DMS79 (cell line): ENCODE results near the gene BMP7.

Experiments
- DNase-seq: peaks from one replicate; lab custom pipeline; 2025; lab: John Stamatoyannopoulos, UW

Gene BMP7

DNA sequence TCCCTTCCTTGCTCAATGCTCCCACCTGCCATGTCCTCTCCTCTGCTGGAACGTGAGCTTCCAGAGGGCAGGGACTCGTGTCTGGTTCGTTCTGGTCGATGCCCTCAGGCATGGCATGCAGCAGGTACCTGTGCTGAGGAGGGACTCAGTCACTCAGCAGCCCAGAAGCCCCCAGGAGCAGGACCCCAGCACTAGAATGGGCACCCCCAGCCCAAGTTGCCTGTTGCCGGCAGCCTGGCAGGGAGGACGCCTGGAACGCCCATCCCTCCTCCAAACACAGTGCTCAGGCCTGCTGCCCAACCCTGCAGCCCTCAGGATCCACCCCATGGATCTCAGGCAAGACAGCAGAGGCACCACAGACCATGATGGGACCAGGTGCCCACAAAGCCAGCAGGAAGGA lies 40.6 kb downstream of the BMP7 start:
- no peak for DNase-seq

DNA sequence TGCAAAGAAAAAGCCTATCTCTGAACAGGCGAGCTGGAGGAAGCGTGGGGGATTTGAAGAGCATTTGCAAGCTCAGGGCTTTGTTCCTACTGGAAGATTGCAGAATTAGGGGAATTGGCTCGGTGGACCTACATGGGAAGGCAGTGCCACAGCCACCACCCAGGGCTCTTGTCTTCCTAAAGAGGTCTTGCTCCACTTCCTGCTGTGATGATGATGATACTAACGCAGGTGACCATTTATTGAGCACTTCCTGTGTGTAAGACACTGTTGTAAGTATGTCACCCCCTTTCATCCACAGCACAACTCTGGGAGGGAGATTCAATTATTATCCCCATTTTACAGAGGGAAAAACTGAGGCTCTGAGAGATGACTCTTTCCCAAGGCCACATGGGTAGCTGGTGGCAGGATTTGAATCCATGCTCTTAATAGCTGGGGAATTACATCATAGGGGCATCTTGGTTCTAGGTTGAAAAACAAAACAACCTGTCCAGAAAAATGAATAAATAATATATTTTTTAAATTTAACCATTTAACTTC lies 41.2 kb downstream of the BMP7 start:
- DNase-seq, result no peak

DNA sequence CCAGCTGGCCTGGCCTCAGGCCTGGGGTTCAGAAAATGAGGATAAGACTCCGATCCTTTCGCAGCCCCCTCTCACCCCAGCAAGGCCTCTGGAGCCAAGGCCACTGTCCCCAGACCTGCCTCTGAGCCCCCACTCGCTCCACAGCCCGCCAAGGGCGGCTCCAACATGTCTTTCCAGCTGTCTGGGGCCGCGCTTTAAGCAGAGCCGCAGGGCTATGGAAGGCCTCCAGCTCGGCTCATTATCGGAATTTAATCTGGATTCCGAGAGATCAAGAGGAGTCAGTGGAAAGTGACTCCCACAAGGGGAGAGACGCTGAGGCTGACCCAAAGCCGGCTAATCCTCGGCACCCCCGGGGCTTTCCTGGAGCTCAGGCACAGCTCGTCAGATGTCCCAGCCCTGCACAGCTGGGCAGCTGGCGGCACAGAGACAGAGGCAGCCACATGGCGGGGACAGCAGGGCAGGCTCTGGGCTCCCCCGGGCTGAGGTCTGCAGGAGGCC lies 41.8 kb downstream of the BMP7 start:
- no peak for DNase-seq

DNA sequence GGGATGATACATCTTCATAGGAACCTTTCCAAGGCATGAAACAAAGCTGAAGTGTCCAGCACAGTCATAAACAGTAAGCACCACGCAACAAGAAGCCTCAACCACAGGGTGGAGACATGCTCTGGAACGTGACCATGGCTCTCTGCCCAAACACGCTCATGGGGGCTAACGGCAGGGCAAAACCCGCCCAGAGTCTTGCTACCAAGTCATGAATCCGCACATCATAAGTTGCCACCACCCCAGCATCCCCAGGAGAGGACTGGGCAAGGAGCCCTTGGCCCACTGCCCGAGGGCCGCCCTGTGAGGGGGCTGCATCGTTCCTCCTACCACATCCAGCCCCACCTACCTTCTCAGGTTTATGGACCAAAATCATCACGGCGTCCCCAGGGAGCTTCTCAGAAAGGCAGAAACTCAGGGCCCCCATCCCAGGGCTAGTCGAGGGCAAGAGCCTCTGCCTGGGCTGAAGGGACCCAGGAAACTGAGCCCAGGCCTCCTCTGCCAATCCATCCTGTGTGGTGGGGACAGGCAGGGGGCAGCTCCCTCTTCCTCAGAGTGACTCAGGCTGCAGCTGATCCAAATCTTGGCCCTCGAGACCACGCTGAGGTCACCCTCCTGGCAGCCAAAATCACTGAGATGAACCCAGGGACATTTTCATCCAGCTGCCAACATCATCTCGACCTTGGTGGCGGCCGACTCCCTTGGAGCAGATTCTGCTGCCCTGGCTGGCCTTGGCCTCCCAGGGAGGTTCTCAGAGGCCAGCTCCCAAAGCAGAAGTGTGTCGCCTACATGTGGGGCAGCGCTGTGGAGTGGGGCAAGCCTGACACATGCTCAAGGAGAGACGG lies 42.6 kb downstream of the BMP7 start:
- DNase-seq, result no peak

DNA sequence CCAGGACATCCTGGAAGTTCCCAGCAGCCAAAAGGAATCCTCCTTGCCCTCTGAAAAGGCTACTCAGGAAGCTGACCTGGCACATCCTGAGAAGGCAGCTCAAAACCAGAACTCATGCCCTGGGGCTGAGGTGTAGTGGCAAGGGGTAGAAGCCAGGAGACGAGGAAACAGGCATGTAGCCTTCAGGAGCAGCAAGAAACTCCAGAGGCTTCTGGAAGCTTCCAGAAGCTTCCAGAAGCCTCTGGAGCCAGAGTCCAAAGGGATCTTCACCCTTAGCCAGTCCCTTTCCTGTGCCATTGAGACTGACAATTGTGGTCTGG lies 43.9 kb downstream of the BMP7 start:
- DNase-seq, result no peak

DNA sequence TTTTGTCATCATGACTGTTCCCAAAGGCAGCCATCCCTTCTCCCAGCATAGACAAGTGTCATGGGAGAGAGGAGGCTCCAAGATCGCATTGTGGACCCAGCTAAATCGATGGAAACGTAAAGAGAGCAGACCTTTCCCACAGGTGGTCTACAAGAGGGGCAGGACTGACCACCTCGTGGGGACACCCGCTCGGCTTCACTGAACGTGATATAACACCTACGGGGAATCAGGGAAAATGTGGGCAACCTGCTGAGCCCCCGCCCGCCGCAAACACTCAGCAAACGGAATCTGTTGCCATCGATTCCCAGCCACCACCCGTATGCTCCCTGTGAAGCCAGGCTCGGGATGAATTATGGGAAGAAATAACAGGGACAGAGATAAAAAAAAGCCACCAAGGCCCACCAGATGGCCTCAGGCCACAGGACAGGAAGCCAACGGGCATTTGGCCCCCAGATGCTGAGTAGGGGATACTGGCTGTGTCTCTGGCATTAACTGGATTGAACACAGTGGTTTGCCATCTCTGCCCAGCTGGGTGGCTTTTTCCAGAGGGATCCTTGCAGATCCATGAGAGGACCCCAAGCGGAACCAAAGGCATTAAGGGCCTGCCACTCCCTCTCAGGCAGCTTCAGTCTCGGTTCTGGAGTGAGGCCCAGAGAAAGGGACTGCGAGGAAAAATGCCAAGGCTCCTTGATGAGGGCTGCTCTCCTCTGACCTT lies 44.4 kb downstream of the BMP7 start:
- no peak for DNase-seq

DNA sequence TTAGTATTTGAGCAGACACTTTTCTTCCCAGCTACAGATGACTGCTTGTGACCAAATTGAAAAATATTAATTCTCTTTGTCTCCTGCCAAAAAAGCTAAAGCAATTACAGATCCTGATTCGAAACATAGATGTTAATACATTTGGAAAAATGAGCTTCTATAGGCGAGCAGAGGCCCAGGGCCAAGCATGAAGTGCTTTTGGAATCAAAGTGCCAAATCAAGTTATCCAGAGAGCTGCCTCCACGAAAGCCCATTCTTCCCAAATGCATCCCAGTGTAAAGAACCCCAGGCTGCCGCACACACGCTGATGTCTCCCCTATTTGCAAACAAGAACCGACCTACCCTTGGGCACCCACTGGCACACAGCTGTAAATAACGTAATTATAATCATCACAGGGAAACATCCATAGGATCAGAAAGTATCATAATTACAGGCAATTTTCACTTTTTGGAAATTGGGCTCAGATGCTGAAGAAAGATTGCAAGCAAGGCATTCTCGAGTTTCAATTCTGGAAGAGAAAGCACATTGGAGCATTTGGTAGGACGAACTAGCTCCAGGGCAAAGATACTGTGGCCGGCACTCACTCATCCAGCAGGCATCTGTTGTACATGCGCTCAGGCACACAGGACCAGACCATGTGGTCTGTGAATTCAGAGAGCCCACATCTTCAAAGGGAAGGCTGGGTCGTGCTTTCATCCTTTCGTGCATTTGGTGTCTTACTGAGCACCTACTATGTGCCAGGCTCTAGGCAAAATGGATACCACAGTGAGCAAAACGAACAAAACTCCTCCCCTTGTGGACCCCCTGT lies 45.9 kb downstream of the BMP7 start:
- DNase-seq, result no peak

DNA sequence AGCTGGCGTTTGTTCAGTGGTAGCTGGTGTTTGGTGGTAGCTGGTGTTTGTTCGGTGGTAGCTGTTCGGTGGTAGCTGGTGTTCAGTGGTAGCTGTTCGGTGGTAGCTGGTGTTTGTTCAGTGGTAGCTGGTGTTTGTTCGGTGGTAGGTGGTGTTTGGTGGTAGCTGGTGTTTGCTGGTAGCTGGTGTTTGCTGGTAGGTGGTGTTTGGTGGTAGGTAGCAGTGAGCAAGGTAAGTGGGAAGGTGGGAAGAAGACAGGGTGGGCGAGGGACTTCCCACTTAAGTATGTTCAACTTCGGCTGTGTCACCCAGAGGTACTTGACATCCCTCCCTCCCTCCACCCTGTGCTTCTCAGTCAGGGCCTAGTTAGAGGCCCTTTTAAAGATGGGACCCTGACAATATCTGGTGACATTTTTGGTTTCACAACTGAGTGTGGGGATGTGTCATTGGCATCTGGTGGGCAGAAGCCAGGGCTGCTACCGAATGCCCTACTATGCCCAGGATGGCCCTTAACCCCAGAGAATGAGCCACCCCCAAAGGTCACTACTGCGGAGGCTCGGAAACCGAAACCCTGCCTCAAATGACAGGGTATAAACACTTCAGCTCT lies 47.3 kb downstream of the BMP7 start:
- no peak for DNase-seq

DNA sequence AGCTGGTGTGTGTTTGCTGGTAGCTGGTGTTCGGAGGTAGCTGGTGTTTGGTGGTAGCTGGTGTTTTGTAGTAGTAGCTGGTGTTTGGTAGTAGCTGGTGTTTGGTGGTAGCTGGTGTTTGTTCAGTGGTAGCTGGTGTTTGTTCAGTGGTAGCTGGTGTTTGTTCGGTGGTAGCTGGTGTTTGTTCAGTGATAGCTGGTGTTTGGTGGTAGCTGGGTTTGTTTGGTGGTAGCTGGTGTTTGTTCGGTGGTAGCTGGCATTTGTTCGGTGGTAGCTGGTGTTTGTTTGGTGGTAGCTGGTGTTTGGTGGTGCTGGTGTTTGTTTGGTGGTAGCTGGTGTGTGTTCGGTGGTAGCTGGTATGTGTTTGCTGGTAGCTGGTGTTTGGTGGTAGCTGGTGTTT lies 48.0 kb downstream of the BMP7 start:
- no peak for DNase-seq

DNA sequence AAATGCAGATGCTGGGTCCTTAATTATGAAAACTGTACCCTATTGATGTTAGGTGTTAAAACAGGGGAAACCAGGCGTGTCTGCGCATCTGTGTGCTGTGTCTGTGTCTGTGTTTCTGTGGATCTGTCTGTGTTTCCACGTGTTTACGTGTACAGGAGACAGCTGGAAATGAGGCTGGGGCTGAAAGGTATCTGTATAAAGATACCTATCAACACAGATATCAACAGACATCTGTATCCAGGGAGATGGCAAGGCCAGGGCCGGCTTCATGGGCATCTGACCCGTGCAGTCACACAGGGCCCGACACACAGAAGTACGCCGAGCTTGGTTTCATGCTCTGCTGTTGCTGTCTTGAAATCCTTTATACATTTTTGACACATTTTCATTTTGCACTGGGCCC lies 48.6 kb downstream of the BMP7 start:
- no peak for DNase-seq

DNA sequence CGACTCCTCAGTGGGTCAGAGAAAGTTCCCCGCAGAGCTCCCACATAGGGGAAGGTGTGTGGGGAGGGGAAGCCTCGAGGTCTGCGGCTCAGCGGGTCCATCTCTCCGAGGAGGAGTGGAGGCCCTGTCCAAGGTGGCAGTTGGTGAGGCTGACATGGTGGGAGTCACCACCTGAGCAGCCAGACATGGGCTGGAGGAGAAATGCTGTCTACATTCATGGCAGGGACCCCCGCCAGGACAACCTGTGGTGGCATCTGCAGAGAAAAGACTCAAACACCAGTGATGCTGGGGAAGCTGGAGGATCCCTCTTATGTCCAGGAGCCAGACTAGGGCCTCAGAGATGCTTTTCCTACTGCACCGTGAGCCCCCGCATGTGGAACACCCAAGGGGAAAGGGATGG lies 49.8 kb downstream of the BMP7 start:
- no peak for DNase-seq

DNA sequence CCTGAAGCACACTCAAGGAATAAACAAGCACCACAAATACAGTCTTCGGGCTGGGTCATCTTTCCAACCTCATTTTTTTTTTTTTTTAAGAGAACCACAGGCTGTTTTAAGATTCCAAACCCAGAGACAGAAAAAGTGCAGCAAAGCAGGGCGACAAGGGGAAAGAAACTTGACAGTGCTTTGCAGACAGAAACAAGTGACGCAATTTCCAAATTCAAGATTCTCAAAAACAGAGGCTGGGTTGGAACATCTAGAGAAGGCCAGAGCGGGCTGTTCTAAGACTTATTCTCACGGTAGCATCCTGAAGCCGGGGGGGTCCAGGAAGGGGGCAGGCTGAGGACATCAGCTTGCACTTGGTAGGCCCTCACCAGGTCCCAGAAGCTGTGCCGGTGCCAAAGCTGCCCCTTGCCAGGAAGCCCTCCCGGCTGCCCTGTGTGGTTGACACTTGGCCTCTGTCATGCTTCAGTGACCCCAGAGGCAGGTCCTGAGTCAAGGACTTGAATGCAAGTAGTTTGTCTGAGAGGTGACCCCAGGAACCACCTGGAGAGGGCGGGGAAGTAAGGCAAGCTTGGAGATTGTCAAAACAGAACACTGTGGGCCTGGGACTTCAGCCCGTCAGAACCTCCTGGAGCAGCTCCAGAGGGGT lies 50.5 kb downstream of the BMP7 start:
- DNase-seq, result no peak

DNA sequence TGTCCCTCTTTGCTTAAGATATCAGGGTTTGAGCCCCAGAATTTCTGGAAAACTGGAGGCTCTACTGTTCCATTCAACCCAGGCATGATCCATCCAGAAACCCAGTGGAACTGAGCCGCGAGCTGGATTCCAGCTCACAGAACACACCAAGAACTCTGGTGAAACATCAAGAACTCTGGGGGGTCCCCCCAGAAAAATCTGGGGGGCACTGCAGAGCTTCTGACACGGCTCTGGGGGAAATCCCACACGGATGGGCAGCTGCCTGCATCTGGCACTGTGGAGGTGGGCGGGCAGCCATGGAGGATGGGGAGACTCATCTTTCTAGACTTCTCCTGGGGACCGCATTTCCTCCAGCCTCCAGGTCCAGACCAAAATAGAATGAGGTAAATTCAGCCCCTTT lies 51.0 kb downstream of the BMP7 start:
- no peak for DNase-seq

DNA sequence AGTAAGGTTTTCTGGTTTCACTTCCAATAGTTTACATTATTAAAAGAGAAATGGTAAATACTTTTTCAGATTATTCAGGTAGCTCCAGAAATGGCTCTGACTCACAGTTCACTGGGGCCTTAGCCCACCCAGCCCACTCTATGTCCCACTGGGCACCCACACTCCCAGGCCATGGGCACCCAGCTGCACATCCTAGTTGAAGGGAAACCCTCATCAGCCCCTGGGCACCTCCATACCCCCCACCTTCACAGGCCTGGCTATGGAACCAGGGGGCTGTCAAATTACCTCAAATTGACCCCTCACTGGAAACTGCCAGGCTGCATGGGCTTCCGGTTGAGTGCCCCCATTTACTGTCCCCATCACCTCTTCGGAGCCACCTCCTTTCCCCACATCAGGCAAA lies 51.5 kb downstream of the BMP7 start:
- no peak for DNase-seq

DNA sequence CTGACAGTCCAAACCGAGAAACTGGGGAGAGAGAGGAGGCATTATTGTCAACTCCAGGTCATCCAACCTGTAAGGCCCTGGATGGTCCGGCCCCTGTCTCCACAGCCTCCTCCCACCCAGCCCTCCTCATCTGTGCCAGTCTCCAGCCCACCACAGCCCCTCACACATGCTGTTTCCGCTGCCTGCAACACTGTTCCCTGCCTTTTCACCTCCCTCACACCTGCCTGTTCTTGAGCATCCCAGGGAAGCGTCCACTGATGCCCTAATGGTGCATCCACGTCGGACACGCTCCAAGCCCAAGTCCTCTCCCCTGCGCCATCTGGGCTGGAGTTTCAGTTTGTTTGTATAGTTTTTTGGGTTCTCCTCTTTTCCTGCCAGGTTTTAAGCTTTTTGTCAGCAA lies 52.0 kb downstream of the BMP7 start:
- no peak for DNase-seq

DNA sequence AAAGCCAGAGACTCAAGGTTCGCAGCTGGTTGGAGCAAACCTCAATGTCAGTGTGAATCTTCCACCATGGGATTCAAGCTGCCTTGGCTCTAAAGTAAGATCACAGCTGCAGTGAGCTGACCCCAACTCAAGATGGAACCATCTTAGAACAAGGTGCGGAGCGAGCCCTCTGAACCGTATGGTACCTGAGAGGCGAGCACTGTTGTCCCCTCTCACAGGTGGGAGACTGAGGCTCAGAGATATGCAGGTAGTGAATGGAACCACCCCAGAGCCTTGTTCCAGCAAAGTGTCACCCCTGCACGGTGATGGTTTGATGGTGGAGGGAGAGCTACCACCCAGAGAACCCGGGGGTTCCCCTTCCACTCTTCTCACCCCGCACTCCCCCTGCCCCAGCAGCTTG lies 52.5 kb downstream of the BMP7 start:
- DNase-seq, result no peak

DNA sequence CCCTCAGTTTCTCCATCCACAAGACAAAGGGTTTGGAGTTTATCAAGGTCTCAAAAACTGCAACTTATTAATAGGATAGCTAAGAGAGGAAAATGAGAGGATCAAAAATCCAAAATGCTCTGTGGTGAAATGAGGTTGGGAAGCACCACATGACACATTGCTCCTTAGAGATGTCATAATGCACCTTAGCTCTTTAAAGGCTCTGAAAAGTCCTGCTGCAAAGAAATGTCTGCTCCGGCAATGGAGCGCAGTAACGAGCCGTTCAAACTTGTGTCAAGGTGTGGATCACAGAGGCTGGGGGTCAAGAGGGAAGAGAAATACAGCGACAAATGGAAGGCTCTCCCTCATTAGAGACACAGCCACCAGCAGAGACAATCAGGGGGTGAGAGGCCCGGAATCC lies 53.1 kb downstream of the BMP7 start:
- DNase-seq, result no peak

DNA sequence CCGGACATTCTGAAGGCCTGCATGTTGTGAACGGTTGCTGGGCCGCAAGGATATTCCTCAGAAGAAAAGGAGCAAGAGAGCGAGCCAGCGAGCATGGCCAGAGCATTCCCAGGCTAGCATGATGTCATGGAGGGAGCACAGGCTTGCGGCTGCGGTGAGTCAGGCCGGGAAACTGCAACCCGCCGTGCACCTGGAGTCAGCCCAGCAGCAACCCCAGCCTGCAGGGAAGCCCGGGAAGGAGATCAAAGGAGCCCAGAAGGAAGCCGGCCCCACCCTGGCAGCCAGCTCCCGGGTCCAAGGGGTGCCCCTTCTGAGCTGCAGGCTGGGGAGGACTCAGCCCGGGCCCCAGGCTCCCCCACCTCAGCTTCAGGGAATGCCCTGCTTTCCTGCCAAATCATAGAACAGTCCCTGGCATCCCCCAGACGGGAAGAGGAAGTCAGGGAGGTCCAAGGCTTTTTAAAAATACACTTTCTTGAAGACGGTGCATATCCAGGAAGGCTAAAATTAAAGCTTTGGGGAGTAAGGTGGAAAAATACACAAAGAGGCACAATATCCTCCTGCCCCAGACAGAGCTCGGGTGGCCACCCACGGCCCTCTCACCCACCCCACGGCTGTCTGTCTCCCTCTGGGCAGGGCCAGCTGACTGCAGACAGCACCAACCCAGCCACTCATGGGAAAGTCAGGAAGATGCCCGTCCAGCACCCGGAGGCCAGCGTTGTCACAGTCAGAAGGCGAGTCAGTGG lies 53.7 kb downstream of the BMP7 start:
- peak; percentile 71 for DNase-seq

DNA sequence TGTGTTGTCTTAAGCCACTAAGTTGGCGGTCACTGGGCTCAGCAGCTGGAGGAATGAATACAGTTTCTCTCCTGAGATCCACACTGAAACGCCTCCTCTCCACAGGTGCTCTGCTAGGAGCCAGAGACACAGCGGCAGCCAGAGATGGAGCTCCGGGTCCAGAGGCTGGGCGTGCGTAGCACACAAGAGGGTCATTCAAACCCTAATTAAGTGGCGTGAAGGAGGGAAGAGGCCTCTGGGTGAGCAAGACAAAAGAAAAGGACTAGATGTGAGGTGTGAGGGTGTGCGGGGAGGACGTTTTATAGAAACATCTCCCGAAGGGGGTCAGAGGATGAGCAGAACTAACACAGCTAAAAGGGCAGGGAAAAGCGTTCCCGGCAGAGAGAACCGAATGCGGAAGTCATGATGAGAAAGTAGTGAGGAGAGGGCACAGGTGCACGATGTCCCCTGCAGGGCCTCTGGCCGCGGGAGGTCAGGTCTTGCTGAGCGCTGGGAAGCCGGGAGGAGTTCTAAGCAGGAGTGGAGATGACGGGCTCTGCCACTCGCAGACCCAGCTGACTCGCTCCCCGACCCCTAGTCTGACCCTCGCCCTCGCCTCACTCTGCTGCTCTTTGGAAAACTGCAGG lies 54.4 kb downstream of the BMP7 start:
- DNase-seq, result peak; percentile 68

DNA sequence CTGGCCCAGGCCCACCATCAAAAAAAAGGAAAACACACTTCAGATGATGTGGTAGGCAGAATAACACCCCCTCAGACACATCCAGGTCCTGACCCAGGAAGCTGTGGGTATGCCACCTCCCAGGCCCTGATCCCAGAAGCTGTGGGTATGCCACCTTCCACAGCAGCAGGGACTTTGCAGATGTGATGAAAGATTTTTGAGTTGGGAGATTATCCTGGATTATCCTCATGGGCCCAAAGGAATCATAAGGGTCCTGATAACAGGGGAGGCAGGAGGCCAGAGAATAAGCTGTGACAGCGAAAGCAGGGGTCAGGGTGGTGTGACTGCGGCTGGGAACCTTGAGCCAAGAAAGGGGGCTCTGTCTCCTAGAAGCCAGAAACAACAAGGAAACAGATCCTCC lies 55.0 kb downstream of the BMP7 start:
- DNase-seq, result no peak

DNA sequence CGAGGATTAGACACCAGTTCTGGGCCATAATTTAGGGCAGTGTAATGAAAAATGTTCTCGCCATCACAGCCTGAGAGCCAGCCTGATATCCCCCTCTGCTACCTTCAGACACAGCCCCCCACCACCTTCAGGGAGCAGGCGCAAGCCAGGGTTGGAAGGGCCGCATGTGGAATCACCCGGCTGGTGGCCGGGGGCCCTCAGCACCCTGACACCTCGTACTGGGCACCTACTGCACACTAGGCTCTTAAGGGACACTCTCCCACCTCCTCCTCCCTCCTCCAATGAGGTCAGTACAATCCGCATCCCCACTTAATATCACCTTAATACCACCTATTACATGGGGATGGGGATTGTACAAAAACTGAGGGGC lies 55.5 kb downstream of the BMP7 start:
- DNase-seq, result no peak
